Measurements from ENCODE around the gene FAM163A. TPM values are rescaled to one million over a fixed set of nuclear protein-coding genes. Genes with fewer than 3 reads are reported as not detected.

Gene FAM163A
- total RNA-seq, 2 experiments from 2014 or later, result 0.08 to 0.17 TPM

- intact Hi-C loops (cut with DNase I, micrococcal nuclease), result loop anchor here (10.0 kb wide), 5 partner anchors 56 to 1284 kb away; partner anchors contain the start of genes AXDND1 (in 1 of the 2) and TOR1AIP2 (in 1 of the 2)
- no peaks in the 10 kb centered on the region for H3K27me3 Mint-ChIP-seq
- Histone ChIP-seq H3K27ac (ENCODE audit: low read depth in 1 of 2, low read length in 2 of 2) (no peak overlapping the region), H3K4me1 (ENCODE audit: insufficient read depth, low read length) (peaks cover 21% of the 10 kb centered on the region), H3K4me3 (ENCODE audit: low read length) (no peak overlapping the region), H3K36me3 (ENCODE audit: insufficient read depth, low read length) (no peaks in the 10 kb centered on the region), H3K27me3 (ENCODE audit: control insufficient read depth in 1 of 2, insufficient read depth in 2 of 2, low read length in 2 of 2) (no peaks in the 10 kb centered on the region), H3K9me3 (ENCODE audit: control insufficient read depth in 1 of 2, insufficient read depth in 1 of 2, low read length in 2 of 2) (no peaks in the 10 kb centered on the region)
- H3K9me3 Mint-ChIP-seq, result no peaks in the 10 kb centered on the region
- no peak for ATAC-seq (ENCODE audit: poor library complexity)
- peaks cover 4% of the 10 kb centered on the region for H3K36me3 Mint-ChIP-seq (ENCODE audit: low read depth)
- POLR2A ChIA-PET, result interaction anchor here (2.0 kb wide), 1 partner anchor 13 kb away, joined by 6 read pairs; no protein-coding TSS in a partner anchor
- no peak overlapping the region for H3K27ac Mint-ChIP-seq
- CTCF ChIA-PET, result interaction anchor here (1.7 to 2.2 kb wide), 2 partner anchors 9 to 112 kb away, joined by 5 to 9 read pairs; no protein-coding TSS in a partner anchor
- no peak for DNase-seq
- no peak overlapping the region for H3K4me3 Mint-ChIP-seq
- no peak for TF ChIP-seq CTCF (IDR thresholded peaks at IDR 0.05)
- H3K4me1 Mint-ChIP-seq (ENCODE audit: low read depth), result peaks cover 18% of the 10 kb centered on the region
Measured at GRCh38 chr1:179818743-179819173, 75.7 kb downstream of the FAM163A start.

- Histone ChIP-seq H3K4me3 (ENCODE audit: low read length) (no peak overlapping the region), H3K27me3 (ENCODE audit: control insufficient read depth in 1 of 2, insufficient read depth in 2 of 2, low read length in 2 of 2) (no peaks in the 10 kb centered on the region), H3K27ac (ENCODE audit: low read depth in 1 of 2, low read length in 2 of 2) (no peak overlapping the region), H3K9me3 (ENCODE audit: control insufficient read depth in 1 of 2, insufficient read depth in 1 of 2, low read length in 2 of 2) (no peaks in the 10 kb centered on the region), H3K4me1 (ENCODE audit: insufficient read depth, low read length) (peaks cover 7% of the 10 kb centered on the region), H3K36me3 (ENCODE audit: insufficient read depth, low read length) (no peaks in the 10 kb centered on the region)
- no peak overlapping the region for H3K4me3 Mint-ChIP-seq
- CTCF ChIA-PET, result interaction anchor here (2.2 kb wide), 1 partner anchor 11 kb away, joined by 9 read pairs; no protein-coding TSS in a partner anchor
- H3K36me3 Mint-ChIP-seq (ENCODE audit: low read depth), result no peaks in the 10 kb centered on the region
- no peaks in the 10 kb centered on the region for H3K27me3 Mint-ChIP-seq
- H3K4me1 Mint-ChIP-seq (ENCODE audit: low read depth), result peaks cover 8% of the 10 kb centered on the region
- DNase-seq (no peak), ATAC-seq (ENCODE audit: poor library complexity) (no peak)
- POLR2A ChIA-PET, result no interaction called here
- no peak for TF ChIP-seq CTCF (IDR thresholded peaks at IDR 0.05)
- H3K27ac Mint-ChIP-seq, result no peak overlapping the region
- intact Hi-C loops (cut with DNase I, micrococcal nuclease), result no loop called here
- no peaks in the 10 kb centered on the region for H3K9me3 Mint-ChIP-seq
Measured at GRCh38 chr1:179820226-179820970, 77.3 kb downstream of the FAM163A start.

- ATAC-seq (ENCODE audit: poor library complexity), result no peak
- POLR2A ChIA-PET, result no interaction called here
Measured at GRCh38 chr1:179821524-179821923, 78.4 kb downstream of the FAM163A start.

More at GRCh38 chr1:179821524-179821923, 78.4 kb downstream of the FAM163A start:
- no peaks in the 10 kb centered on the region for H3K36me3 Mint-ChIP-seq (ENCODE audit: low read depth)
- intact Hi-C loops (cut with DNase I, micrococcal nuclease), result no loop called here
- no peak for TF ChIP-seq CTCF (IDR thresholded peaks at IDR 0.05)
- no peak overlapping the region for H3K4me3 ChIP-seq (ENCODE audit: low read length)
- H3K4me3 Mint-ChIP-seq, result no peak overlapping the region
- no peak overlapping the region for H3K27ac ChIP-seq (ENCODE audit: low read depth in 1 of 2, low read length in 2 of 2)
- H3K4me1 Mint-ChIP-seq (ENCODE audit: low read depth), result no peaks in the 10 kb centered on the region
- H3K27me3 ChIP-seq (ENCODE audit: control insufficient read depth in 1 of 2, insufficient read depth in 2 of 2, low read length in 2 of 2), result no peaks in the 10 kb centered on the region
- CTCF ChIA-PET, result no interaction called here
- H3K27me3 Mint-ChIP-seq, result no peaks in the 10 kb centered on the region
- H3K27ac Mint-ChIP-seq, result no peak overlapping the region
- H3K9me3 ChIP-seq (ENCODE audit: control insufficient read depth in 1 of 2, insufficient read depth in 1 of 2, low read length in 2 of 2), result no peaks in the 10 kb centered on the region
- H3K9me3 Mint-ChIP-seq, result no peaks in the 10 kb centered on the region
- no peak for DNase-seq
- no peaks in the 10 kb centered on the region for H3K4me1 ChIP-seq (ENCODE audit: insufficient read depth, low read length)
- no peaks in the 10 kb centered on the region for H3K36me3 ChIP-seq (ENCODE audit: insufficient read depth, low read length)
